LoVo (cell line): Measurements from ENCODE around the gene BTBD9.

Experiments
- DNase-seq: peaks from one replicate; pipeline ENCODE4 v3.0.0-alpha.2; 2016; ENCODE audit warnings: low spot score

The BTBD9 gene

GRCh38 chr6:38593998-38594665, 45.6 kb downstream of the BTBD9 start:
- DNase-seq: no peak

- no peak for DNase-seq
Observed at GRCh38 chr6:38593409-38593808, 46.3 kb downstream of the BTBD9 start.

DNA sequence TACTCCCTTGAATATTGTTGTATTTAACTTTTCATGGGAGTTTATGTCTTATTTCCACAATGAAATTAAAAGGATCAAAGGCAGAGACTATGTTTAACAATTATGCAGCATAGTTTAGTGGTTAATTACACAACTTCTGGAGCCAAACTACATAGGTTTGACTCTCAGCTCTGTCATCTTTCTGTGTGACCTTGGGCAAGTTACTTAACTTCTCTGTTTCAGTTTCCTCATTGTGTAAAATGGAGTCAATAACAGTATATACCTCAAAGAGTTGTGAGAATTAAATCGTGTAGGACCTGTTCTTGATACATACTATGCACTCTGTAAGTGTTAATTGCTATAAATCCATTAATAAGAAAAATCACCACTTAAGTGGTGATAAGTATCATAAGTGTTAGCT, 48.3 kb downstream of the BTBD9 start:
- no peak for DNase-seq

GRCh38 chr6:38589367-38589720, 50.4 kb downstream of the BTBD9 start:
- no peak for DNase-seq

GRCh38 chr6:38588631-38589366, 50.9 kb downstream of the BTBD9 start:
- DNase-seq: no peak

DNA sequence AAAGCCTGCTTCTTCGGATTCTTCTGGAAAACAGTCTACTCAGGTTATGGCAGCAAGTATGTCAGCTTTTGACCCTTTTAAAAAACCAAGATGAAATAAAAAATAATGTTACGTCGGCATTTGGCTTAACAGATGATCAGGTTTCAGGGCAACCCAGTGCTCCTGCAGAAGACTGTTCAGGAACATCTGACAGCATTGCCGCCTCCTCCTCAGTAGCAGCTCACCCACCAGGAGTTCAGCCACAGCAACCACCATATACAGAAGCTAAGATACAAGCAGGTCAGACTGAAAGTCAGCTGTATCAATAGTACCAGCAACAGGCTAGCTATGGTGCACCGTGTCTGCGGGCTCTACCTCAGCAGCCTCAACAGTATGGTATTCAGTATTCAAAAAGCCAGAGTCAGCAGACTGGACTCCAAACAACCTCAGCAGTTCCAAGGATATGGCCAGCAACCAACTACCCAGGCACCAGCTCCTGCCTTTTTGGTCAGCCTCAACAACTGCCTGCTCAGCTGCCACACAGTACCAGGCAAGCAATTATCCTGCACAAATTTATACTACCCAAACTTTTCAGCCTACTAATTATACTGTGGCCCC, 51.9 kb downstream of the BTBD9 start:
- no peak for DNase-seq

GRCh38 chr6:38586992-38587391, 52.7 kb downstream of the BTBD9 start:
- DNase-seq: no peak

DNA sequence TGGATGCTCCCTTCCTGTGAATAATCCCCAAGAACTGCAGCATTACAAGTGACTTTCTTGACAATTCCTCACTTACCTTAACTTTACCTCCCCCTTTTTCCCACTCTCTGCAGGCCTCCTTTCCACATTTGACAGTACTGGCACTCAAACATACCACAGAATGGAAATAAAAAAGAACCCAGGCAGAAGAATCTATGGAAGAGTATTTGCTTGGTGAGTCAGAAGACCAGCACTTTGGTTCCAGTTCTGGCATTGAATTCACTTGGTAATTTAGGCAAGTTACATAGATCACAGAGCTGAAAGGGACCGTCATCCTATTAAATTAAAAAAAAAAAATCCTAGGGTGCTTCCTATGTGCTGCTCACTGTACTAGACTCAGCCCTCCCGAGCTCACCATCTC, 55.0 kb downstream of the BTBD9 start:
- no peak for DNase-seq

DNA sequence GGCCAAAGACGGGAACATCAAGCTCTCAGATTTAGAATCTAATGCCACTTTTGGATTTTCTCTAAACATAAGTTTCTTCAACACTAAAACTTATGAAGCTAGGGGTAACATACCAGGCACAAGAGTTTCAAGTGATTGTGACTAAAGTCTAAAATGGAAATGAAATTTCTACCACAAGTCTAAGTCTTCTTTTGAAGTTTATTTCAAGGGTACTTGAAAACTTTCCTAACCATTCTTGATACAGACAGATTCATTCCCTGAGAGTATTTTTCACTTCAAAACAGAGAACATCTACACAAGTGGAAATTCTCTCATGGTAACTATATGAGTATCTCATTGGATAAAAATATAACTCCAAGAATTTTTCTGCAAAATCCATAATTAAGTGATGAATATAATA, 56.2 kb downstream of the BTBD9 start:
- no peak for DNase-seq

- DNase-seq: no peak
Observed at GRCh38 chr6:38580030-38580429, 59.7 kb downstream of the BTBD9 start.

- no peak for DNase-seq
Observed at GRCh38 chr6:38579010-38579628, 60.6 kb downstream of the BTBD9 start.

DNA sequence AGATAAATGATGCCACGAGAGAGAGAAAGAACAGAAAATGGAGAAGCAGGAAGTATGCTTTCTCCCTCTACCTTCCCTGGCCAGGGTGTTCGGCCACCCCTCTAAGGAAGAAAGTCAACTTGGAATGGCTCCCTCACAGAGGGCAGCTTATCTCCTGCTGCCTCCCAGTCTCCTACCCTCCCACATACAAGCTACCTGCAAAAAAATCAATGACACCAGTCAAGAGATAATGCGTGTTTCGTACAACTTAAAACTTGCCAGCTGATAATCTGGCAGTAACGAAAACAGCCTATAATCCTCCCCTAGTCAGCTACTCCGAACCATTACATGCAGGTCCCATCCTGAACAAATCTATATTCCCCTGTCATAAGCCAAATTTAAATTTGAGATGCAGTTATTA, 61.7 kb downstream of the BTBD9 start:
- DNase-seq: no peak

- no peak for DNase-seq
Observed at GRCh38 chr6:38577492-38577891, 62.2 kb downstream of the BTBD9 start.

DNA sequence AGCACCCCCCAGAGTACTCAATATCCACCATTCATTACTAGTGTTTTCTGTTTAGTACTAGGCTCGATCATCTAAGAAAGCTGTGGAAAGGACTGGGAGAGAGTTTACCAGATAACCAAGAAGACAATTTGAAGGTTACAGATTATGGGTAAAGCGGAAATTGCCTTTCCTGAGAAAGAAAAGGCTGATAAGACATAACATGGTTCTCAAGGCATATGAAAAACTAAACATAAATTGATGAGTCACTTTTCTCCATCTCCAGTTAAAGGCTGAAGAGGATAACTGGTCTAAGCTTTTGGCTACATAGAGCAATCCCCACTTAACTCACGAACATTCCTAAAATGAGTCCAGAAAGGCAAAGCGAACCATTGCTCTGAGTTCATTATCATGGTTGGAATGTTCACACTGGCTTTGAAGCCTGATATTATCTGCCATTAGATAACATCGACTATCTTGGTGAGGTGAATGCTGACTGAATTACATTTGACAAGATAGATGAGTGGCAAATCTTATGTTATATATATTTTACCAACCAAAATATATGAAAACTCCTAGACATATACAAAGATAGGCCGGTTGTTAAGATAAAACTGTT, 65.8 kb downstream of the BTBD9 start:
- no peak for DNase-seq

DNA sequence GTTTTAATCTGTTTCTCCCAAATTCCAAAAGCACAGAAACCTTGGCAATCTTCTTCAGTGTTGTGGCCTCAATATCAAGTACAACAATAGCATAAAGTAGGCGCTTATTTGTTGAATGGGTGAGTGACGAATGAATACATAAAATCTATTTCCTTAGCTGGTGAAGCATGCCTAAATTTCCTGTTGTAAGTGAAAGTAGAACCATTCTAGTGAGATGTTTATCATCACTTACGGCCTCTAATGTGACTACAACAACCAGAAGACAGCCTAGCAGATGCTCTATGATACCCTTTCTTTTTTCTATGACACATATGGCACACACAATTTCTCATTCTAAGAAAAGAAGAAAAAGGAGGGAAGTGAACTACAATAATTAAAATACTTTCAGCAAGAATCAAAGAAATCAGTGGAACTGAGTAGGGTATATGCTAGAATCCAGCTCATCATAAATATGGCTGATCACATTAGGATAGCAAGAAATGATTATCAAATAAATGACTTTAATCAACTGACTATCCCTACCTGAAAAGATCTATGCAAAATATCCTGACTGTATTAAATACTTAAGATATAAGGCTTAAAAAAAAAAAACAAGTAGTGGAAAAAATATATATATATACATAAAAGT, 67.4 kb downstream of the BTBD9 start:
- no peak for DNase-seq

DNA sequence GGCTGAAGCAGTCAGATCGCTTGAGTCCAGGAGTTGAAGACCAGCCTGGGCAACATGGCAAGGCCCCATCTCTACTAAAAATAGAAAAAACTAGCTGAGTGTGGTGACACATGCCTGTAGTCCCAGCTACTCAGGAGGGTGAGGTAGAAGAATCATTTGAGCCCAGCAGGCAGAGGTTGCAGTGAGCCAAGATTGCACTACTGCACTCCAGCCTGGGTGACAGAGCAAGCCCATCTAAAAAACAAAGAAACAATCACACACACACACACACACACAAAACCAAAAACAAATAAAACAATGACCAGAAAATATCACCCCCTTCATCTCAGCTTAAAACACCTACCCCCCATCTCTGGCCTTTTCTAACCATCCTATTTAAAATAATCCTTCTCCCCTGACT, 68.0 kb downstream of the BTBD9 start:
- DNase-seq: no peak

- DNase-seq: no peak
Observed at GRCh38 chr6:38570750-38571149, 69.0 kb downstream of the BTBD9 start.

DNA sequence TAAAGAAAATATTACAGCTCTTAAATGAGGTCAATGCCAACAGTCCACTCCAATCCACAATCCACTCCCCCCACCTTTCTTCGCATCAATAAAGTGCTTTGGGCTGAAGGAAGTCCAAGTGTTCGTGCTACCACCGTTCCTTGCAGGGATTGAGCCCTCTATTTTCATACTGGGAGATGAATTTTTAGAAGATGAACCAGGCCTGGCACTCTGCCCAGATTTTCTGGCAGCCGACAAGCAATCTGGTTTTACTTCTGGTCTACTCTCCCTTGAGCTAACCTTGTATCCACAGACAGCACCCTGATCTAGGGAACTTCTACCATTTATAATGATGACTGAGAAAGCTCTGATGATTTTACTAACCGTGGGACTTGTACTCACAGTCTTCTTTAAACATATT, 72.3 kb downstream of the BTBD9 start:
- DNase-seq: peak; percentile 24

- no peak for DNase-seq
Observed at GRCh38 chr6:38566295-38567030, 73.3 kb downstream of the BTBD9 start.

DNA sequence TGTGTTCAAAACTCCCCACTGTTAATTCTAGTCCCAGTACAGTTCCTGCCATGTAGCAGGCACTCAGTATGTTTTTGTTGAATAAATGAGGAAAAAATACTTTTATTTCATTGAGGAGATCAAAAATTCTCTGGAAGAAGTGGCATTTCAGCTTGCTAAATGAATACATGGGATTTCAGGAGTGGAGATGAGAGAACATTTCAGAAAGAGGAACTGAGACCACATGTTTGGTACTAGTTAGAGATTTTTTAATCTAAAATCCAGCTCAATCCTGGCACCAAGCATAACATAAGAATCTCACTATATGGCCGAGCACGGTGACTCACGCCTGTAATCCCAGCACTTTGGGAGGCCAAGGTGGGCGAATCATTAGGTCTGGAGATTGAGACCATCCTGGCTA, 75.4 kb downstream of the BTBD9 start:
- no peak for DNase-seq

DNA sequence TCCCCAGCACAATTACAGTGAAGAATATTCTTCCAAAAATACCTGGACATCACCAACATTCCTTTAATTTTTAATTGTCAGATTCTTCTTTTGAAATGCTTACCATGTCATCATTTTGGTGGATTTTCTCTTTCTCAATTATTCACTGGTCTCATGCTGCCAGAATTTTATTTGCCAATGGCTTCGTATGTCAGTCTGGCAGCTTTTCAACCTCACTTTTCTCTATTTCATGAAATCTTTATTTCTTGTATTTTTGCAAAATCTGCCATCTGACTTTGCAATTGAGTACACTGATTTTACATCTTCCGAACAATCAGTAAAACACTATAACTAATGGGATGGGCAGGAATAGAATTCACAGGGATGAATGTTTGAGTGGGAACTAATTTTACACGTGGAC, 84.1 kb downstream of the BTBD9 start:
- no peak for DNase-seq
